Esophagus mucosa (tissue), 1 donor: ENCODE results near the gene SRSF10. TPM values are rescaled to one million over a fixed set of nuclear protein-coding genes. Genes with fewer than 3 reads are reported as not detected.

ENCODE experiments used
- total RNA-seq: library from RNA; stranded (reverse); gene quantifications from one replicate; pipeline ENCODE4 v1.2.4, GENCODE V29; 2023
- donor health status: DM: yes; HTN: yes; CAD: no.

The SRSF10 gene
- total RNA-seq, 1 donor from 2014 or later: 48.5 TPM

Other genes with a start within 250 kb of the SRSF10 start
- gene ELOA, start 236.9 kb downstream of the SRSF10 start, total RNA-seq: 35.1 TPM
- 63.8 TPM for gene PITHD1, start 201.9 kb downstream of the SRSF10 start, total RNA-seq
- gene LYPLA2, start 189.2 kb downstream of the SRSF10 start, total RNA-seq: 48.9 TPM
- gene GALE, start 179.6 kb downstream of the SRSF10 start, total RNA-seq: 61.6 TPM
- 28.2 TPM for gene HMGCL, start 154.9 kb downstream of the SRSF10 start, total RNA-seq
- 7.7 TPM for gene FUCA1, start 112.0 kb downstream of the SRSF10 start, total RNA-seq
- 0.12 TPM for gene CNR2, start 67.0 kb downstream of the SRSF10 start, total RNA-seq
- gene PNRC2, start 20.5 kb downstream of the SRSF10 start, total RNA-seq: 47.8 TPM
- gene MYOM3, start 131.8 kb upstream of the SRSF10 start, total RNA-seq: 0.88 TPM
- 10.7 TPM for gene IL22RA1, start 162.8 kb upstream of the SRSF10 start, total RNA-seq
- gene IFNLR1, start 207.0 kb upstream of the SRSF10 start, total RNA-seq: 4.0 TPM